ENCODE measurements around the gene MAGI3.

MAGI3 gene

GRCh38 chr1:113660088-113660487 is 269.8 kb downstream of the MAGI3 start:
- DNase-seq = no peak

- DNase-seq = no peak
Observed at GRCh38 chr1:113662101-113662500, 271.8 kb downstream of the MAGI3 start.

GRCh38 chr1:113663165-113663951 is 273.0 kb downstream of the MAGI3 start:
- no peak for DNase-seq

GRCh38 chr1:113665071-113665470 is 274.8 kb downstream of the MAGI3 start:
- DNase-seq = no peak

- no peak for DNase-seq
Observed at GRCh38 chr1:113666126-113666525, 275.8 kb downstream of the MAGI3 start.

GRCh38 chr1:113669988-113670387 is 279.7 kb downstream of the MAGI3 start:
- DNase-seq = no peak

GRCh38 chr1:113670650-113671049 is 280.3 kb downstream of the MAGI3 start:
- DNase-seq = no peak

GRCh38 chr1:113672491-113672890 is 282.2 kb downstream of the MAGI3 start:
- DNase-seq = no peak

- no peak for DNase-seq
Observed at GRCh38 chr1:113674591-113674990, 284.3 kb downstream of the MAGI3 start.

GRCh38 chr1:113675302-113675701 is 285.0 kb downstream of the MAGI3 start:
- no peak for DNase-seq

- no peak for DNase-seq
Observed at GRCh38 chr1:113676524-113676923, 286.2 kb downstream of the MAGI3 start.

- DNase-seq = peak; percentile 15 to 60
Observed at GRCh38 chr1:113677250-113678158, 287.2 kb downstream of the MAGI3 start.

GRCh38 chr1:113678159-113678469 is 287.8 kb downstream of the MAGI3 start:
- no peak for DNase-seq

- DNase-seq = peak; percentile 4 to 47
Observed at GRCh38 chr1:113681596-113682337, 291.5 kb downstream of the MAGI3 start.

GRCh38 chr1:113683384-113684152 is 293.3 kb downstream of the MAGI3 start:
- DNase-seq = no peak

GRCh38 chr1:113684153-113684541 is 293.8 kb downstream of the MAGI3 start:
- DNase-seq = peak; percentile 17 to 58

GRCh38 chr1:113686891-113687618 is 296.7 kb downstream of the MAGI3 start:
- no peak for DNase-seq

- DNase-seq = no peak
Observed at GRCh38 chr1:113691184-113691583, 300.9 kb downstream of the MAGI3 start.

- no peak for DNase-seq
Observed at GRCh38 chr1:113692342-113692741, 302.0 kb downstream of the MAGI3 start.

- DNase-seq = no peak
Observed at GRCh38 chr1:113692824-113693431, 302.6 kb downstream of the MAGI3 start.

- DNase-seq = no peak
Observed at GRCh38 chr1:113694910-113695309, 304.6 kb downstream of the MAGI3 start.

Data from NCI-H524 (cell line).